HCT116 (cell line): ENCODE measurements around the gene DNAJB7. TPM values are rescaled to one million over a fixed set of nuclear protein-coding genes. Genes with fewer than 3 reads are reported as not detected.

ENCODE experiments used
- ATAC-seq: fragments of 200-7000 bp; cut with Tn5 transposase; 2 replicates; pipeline ENCODE4 v1.9.1; 2020; ENCODE audit warnings: mild to moderate bottlenecking, moderate library complexity
- BruUV-seq: library from RNA; stranded (reverse); fragments of 400-500 nt; replicated peaks from 2 replicates; lab custom pipeline; 2021; lab: Mats Ljungman, UMichigan
- CTCF ChIA-PET: fragments of 300-600 bp; sonication (Branson Sonifier 250); formaldehyde crosslinking; loops from one replicate; lab custom pipeline; 2021; ENCODE audit warnings: antibody characterized with exemption; lab: Charles Lee
- POLR2A ChIA-PET: fragments of 300-600, 350-600 bp; sonication (Branson Sonifier 250); formaldehyde crosslinking; loops from one replicate; lab custom pipeline; 2021; ENCODE audit warnings: antibody characterized with exemption; lab: Charles Lee
- RAD21 ChIA-PET, 2 experiments: fragments of 300-600 bp; sonication (Branson Sonifier 250); formaldehyde crosslinking; loops; one replicate each; lab custom pipeline; 2023; ENCODE audit warnings: low total read pairs in 2 of 2; ENCODE audit not compliant: uncharacterized antibody in 2 of 2, unreplicated experiment in 2 of 2, low non-redundant PET in 1 of 2; lab: Charles Lee
- DNase-seq: peaks from one replicate; pipeline ENCODE4 v3.0.0-alpha.2; 2010; ENCODE audit warnings: low read depth, low spot score
- H2AFZ ChIP-seq: fragments of 200-600 bp; shearing (Covaris generic), sonication (generic); 2 replicates; pipeline ENCODE4 v1.6.1; 2017; ENCODE audit warnings: low read depth, mixed run types, mixed read lengths, antibody characterized with exemption, low read length; ENCODE audit not compliant: poor library complexity, severe bottlenecking
- H3K27ac ChIP-seq: 2 replicates; pipeline ENCODE4 v1.5.1; 2012; ENCODE audit warnings: low read depth, low read length
- H3K27me3 ChIP-seq: fragments of 200-600 bp; sonication (generic); 2 replicates; pipeline ENCODE4 v1.6.1; 2016; ENCODE audit warnings: mixed run types, low read length, mixed read lengths; ENCODE audit not compliant: insufficient read depth
- H3K36me3 ChIP-seq, 2 experiments: fragments of 200-500 bp in 1 of 2; fragments of 200-600 bp in 1 of 2; sonication (Bioruptor generic) in 1 of 2; sonication (generic) in 1 of 2; 2 replicates each; pipeline versions ENCODE4 v1.5.1 to v1.6.1; 2014 to 2016; ENCODE audit warnings: low read length in 2 of 2, inconsistent platforms in 1 of 2, mixed read lengths in 1 of 2, mixed run types in 1 of 2; ENCODE audit not compliant: insufficient read depth in 2 of 2, control insufficient read depth in 1 of 2
- H3K4me1 ChIP-seq, 2 experiments: fragments of 200-600 bp in 1 of 2; sonication (generic) in 1 of 2; 2 replicates each; pipeline versions ENCODE4 v1.5.1 to v1.6.1; 2012 to 2017; ENCODE audit warnings: low read length in 2 of 2, inconsistent platforms in 1 of 2, mild to moderate bottlenecking in 1 of 2, mixed read lengths in 1 of 2, mixed run types in 1 of 2, moderate library complexity in 1 of 2; ENCODE audit not compliant: insufficient read depth in 2 of 2, control insufficient read depth in 1 of 2
- H3K4me2 ChIP-seq: fragments of 200-600 bp; sonication (generic); 2 replicates; pipeline ENCODE4 v1.6.1; 2017; ENCODE audit warnings: mixed run types, low read length, mixed read lengths
- H3K4me3 ChIP-seq, 2 experiments: fragments of 200-600 bp in 1 of 2; sonication (generic) in 1 of 2; replicated peaks in 1 of 2; 2 replicates each; pipeline ENCODE4 v1.5.1; 2011 to 2016; ENCODE audit warnings: low read length in 2 of 2, control low read depth in 1 of 2, low read depth in 1 of 2, mild to moderate bottlenecking in 1 of 2, mixed read lengths in 1 of 2, mixed run types in 1 of 2
- H3K79me2 ChIP-seq: fragments of 200-600 bp; sonication (generic); 2 replicates; pipeline ENCODE4 v1.6.1; 2017; ENCODE audit warnings: mild to moderate bottlenecking, mixed run types, low read length, moderate library complexity, mixed read lengths; ENCODE audit not compliant: insufficient read depth
- H3K9ac ChIP-seq: fragments of 200-600 bp; sonication (generic); 2 replicates; pipeline ENCODE4 v1.6.1; 2016; ENCODE audit warnings: low read length, mixed read lengths
- H3K9me2 ChIP-seq: fragments of 200-600 bp; sonication (generic), shearing (Covaris generic); 2 replicates; pipeline ENCODE4 v1.6.1; 2017; ENCODE audit warnings: mixed run types, mild to moderate bottlenecking, moderate library complexity; ENCODE audit not compliant: insufficient read depth
- H3K9me3 ChIP-seq, 2 experiments: fragments of 200-500 bp in 1 of 2; fragments of 200-600 bp in 1 of 2; sonication (Bioruptor generic) in 1 of 2; sonication (generic) in 1 of 2; 2 replicates each; pipeline ENCODE4 v1.6.1; 2014 to 2017; ENCODE audit warnings: low read length in 2 of 2, mixed read lengths in 2 of 2, inconsistent platforms in 1 of 2, low read depth in 1 of 2, mild to moderate bottlenecking in 1 of 2, mixed run types in 1 of 2, moderate library complexity in 1 of 2; ENCODE audit not compliant: control insufficient read depth in 1 of 2, insufficient read depth in 1 of 2
- H4K20me1 ChIP-seq: fragments of 200-600 bp; sonication (generic), shearing (Covaris generic); 2 replicates; pipeline ENCODE4 v1.6.1; 2017; ENCODE audit warnings: mixed run types, mild to moderate bottlenecking, moderate library complexity; ENCODE audit not compliant: insufficient read depth
- ATF3 ChIP-seq: IDR thresholded peaks from 2 replicates; pipeline ENCODE4 v1.6.1; 2012
- CBX3 ChIP-seq: IDR thresholded peaks from 2 replicates; pipeline ENCODE4 v1.6.1; 2012; ENCODE audit warnings: low read depth
- CTCF ChIP-seq, 3 experiments: fragments of 200-600 bp in 1 of 3; sonication (generic) in 1 of 3; IDR thresholded peaks in 2 of 3; conservative IDR thresholded peaks in 1 of 3; 2 replicates each; pipeline ENCODE4 v1.5.1; 2012 to 2017; ENCODE audit warnings: low read depth in 2 of 3, low read length in 2 of 3, antibody characterized with exemption in 1 of 3, borderline replicate concordance in 1 of 3, control low read depth in 1 of 3, mild to moderate bottlenecking in 1 of 3, mixed read lengths in 1 of 3, mixed run types in 1 of 3, moderate library complexity in 1 of 3; ENCODE audit not compliant: insufficient read depth in 1 of 3
- EZH2 ChIP-seq: fragments of 200-600 bp; sonication (generic); IDR thresholded peaks from 2 replicates; pipeline ENCODE4 v1.6.1; 2017; ENCODE audit warnings: antibody characterized with exemption, mixed run types
- FOSL1 ChIP-seq: IDR thresholded peaks from 2 replicates; pipeline ENCODE4 v1.6.1; 2012; ENCODE audit warnings: low read depth
- JUND ChIP-seq: IDR thresholded peaks from 2 replicates; pipeline ENCODE4 v1.6.1; 2012
- POLR2A ChIP-seq: IDR thresholded peaks from 2 replicates; pipeline ENCODE4 v1.7.0; 2011; ENCODE audit warnings: borderline replicate concordance; ENCODE audit not compliant: insufficient read depth, insufficient read length; ENCODE audit errors: extremely low read depth
- RAD21 ChIP-seq: IDR thresholded peaks from 2 replicates; pipeline ENCODE4 v1.6.1; 2012; ENCODE audit warnings: low read depth, mild to moderate bottlenecking
- TCF7L2 ChIP-seq: IDR thresholded peaks from 2 replicates; pipeline ENCODE4 v1.7.0; 2011; ENCODE audit warnings: borderline replicate concordance, inconsistent platforms; ENCODE audit not compliant: insufficient read depth, insufficient read length; ENCODE audit errors: extremely low read depth
- ZNF274 ChIP-seq: fragments of 200-500 bp; sonication (Bioruptor generic); IDR thresholded peaks from 2 replicates; pipeline ENCODE4 v1.6.1; 2014; ENCODE audit warnings: mild to moderate bottlenecking, low read depth, low read length, inconsistent platforms
- intact Hi-C: fragments of 100-400 bp; cut with micrococcal nuclease; formaldehyde crosslinking; loops from 2 replicates; pipeline ENCODE4 v1.10.0; 2022
- total RNA-seq: library from RNA; stranded (reverse); gene quantifications from one replicate; pipeline ENCODE4 v1.2.1, GENCODE V29; 2021; ENCODE audit not compliant: unreplicated experiment
- TF ChIP-seq, protein P1 (sequence below): IDR thresholded peaks from 2 replicates; pipeline ENCODE4 v1.6.1; 2011; ENCODE audit warnings: mild to moderate bottlenecking, low read length, moderate library complexity; ENCODE audit not compliant: insufficient replicate concordance; ENCODE audit errors: extremely low read depth
- TF ChIP-seq, protein P2 (sequence below): IDR thresholded peaks from 2 replicates; pipeline ENCODE4 v1.6.1; 2012; ENCODE audit warnings: low read depth

The DNAJB7 gene
- total RNA-seq, 1 experiment from 2014 or later, result not detected

GRCh38 chr22:40898850-40899357 lies 37.0 kb upstream of the DNAJB7 start:
- Histone ChIP-seq H3K27ac (no peak overlapping the region), H3K27me3 (no peaks in the 10 kb centered on the region), H3K9ac (no peak overlapping the region), H2AFZ (no peak overlapping the region), H3K9me3 (no peaks in the 10 kb centered on the region), H3K36me3 (peaks cover 0 to 6% of the 10 kb centered on the region in 2 experiments; a peak in 1 of 4 replicates), H3K9me2 (no peaks in the 10 kb centered on the region), H3K4me1 (no peaks in the 10 kb centered on the region), H3K4me2 (no peak overlapping the region), H3K4me3 (no peak overlapping the region), H4K20me1 (no peaks in the 10 kb centered on the region), H3K79me2 (no peaks in the 10 kb centered on the region)
- ATAC-seq (peak; percentile 78), DNase-seq (peak; percentile 23)
- no peak for TF ChIP-seq ZNF274
- TF ChIP-seq, protein P1, sequence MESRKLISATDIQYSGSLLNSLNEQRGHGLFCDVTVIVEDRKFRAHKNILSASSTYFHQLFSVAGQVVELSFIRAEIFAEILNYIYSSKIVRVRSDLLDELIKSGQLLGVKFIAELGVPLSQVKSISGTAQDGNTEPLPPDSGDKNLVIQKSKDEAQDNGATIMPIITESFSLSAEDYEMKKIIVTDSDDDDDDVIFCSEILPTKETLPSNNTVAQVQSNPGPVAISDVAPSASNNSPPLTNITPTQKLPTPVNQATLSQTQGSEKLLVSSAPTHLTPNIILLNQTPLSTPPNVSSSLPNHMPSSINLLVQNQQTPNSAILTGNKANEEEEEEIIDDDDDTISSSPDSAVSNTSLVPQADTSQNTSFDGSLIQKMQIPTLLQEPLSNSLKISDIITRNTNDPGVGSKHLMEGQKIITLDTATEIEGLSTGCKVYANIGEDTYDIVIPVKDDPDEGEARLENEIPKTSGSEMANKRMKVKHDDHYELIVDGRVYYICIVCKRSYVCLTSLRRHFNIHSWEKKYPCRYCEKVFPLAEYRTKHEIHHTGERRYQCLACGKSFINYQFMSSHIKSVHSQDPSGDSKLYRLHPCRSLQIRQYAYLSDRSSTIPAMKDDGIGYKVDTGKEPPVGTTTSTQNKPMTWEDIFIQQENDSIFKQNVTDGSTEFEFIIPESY, result no peak
- TF ChIP-seq FOSL1, result 0 out of 2 replicates have a peak, but pooled peaks have one; percentile 8
- TF ChIP-seq CTCF (IDR thresholded peaks at IDR 0.05 in 2 of 3, conservative IDR thresholded peaks at IDR 0.05 in 1 of 3; ENCODE audit: borderline replicate concordance in 1 of 3, insufficient read depth in 1 of 3, low read depth in 2 of 3, low read length in 2 of 3), result peak; percentile 48 to 59 (median 56); a peak in 5 of 6 replicates
- TF ChIP-seq POLR2A, result no peak
- peak; percentile 78 for TF ChIP-seq RAD21
- no peak for TF ChIP-seq ATF3
- no peak for TF ChIP-seq TCF7L2
- no peak for TF ChIP-seq CBX3
- TF ChIP-seq EZH2, result no peak
- TF ChIP-seq JUND, result no peak
- TF ChIP-seq, protein P2, sequence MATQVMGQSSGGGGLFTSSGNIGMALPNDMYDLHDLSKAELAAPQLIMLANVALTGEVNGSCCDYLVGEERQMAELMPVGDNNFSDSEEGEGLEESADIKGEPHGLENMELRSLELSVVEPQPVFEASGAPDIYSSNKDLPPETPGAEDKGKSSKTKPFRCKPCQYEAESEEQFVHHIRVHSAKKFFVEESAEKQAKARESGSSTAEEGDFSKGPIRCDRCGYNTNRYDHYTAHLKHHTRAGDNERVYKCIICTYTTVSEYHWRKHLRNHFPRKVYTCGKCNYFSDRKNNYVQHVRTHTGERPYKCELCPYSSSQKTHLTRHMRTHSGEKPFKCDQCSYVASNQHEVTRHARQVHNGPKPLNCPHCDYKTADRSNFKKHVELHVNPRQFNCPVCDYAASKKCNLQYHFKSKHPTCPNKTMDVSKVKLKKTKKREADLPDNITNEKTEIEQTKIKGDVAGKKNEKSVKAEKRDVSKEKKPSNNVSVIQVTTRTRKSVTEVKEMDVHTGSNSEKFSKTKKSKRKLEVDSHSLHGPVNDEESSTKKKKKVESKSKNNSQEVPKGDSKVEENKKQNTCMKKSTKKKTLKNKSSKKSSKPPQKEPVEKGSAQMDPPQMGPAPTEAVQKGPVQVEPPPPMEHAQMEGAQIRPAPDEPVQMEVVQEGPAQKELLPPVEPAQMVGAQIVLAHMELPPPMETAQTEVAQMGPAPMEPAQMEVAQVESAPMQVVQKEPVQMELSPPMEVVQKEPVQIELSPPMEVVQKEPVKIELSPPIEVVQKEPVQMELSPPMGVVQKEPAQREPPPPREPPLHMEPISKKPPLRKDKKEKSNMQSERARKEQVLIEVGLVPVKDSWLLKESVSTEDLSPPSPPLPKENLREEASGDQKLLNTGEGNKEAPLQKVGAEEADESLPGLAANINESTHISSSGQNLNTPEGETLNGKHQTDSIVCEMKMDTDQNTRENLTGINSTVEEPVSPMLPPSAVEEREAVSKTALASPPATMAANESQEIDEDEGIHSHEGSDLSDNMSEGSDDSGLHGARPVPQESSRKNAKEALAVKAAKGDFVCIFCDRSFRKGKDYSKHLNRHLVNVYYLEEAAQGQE, result no peak
- BruUV-seq, result no TSS peak
- POLR2A ChIA-PET, result interaction anchor here (0.6 kb wide), 1 partner anchor 247 kb away, joined by 3 read pairs; no protein-coding TSS in a partner anchor
- intact Hi-C loops, result loop anchor here (1.0 to 10.0 kb wide), 4 partner anchors 216 to 462 kb away; no protein-coding TSS in a partner anchor
- CTCF ChIA-PET, result interaction anchor here (0.7 to 1.8 kb wide), 19 partner anchors 9 to 499 kb away, joined by 3 to 32 read pairs (median 4); partner anchors contain the start of gene MRTFA
- RAD21 ChIA-PET, result interaction anchor here (0.7 to 1.1 kb wide), 5 partner anchors 215 to 253 kb away, joined by 3 to 12 read pairs (median 4); no protein-coding TSS in a partner anchor
